HG03175 (cell line): Measurements from ENCODE around the gene IL1R1.
"Not testable (repeated sequence)": the region's sequence is repeated elsewhere in the genome, so short reads cannot be mapped to it uniquely, and the experiment has no call there.

Experiments
- ATAC-seq: cut with Tn5 transposase; IDR thresholded peaks from one replicate; pipeline ENCODE4 v1.9.1; 2021; ENCODE audit warnings: mild to moderate bottlenecking, moderate library complexity; ENCODE audit not compliant: unreplicated experiment

The IL1R1 gene

GRCh38 chr2:102141970-102142828, at the start of gene IL1R1:
Gene IL1R1, plus strand, starts transcription at chr2:102142746. Its CDS starts 14,979 bp downstream, at chr2:102157725.
- ATAC-seq = no peak

- ATAC-seq = no peak
These were observed 48.9 kb upstream of the IL1R1 start for GRCh38 chr2:102093662-102094061.

- ATAC-seq = no peak
These were observed 47.6 kb upstream of the IL1R1 start for GRCh38 chr2:102094917-102095316.

GRCh38 chr2:102096103-102096502, 46.4 kb upstream of the IL1R1 start:
- no peak for ATAC-seq

- ATAC-seq = no peak
These were observed 43.8 kb upstream of the IL1R1 start for GRCh38 chr2:102098756-102099155.

GRCh38 chr2:102099536-102100298, 42.8 kb upstream of the IL1R1 start:
- ATAC-seq = no peak

GRCh38 chr2:102100371-102101096, 42.0 kb upstream of the IL1R1 start:
- ATAC-seq = no peak

- no peak for ATAC-seq
These were observed 41.3 kb upstream of the IL1R1 start for GRCh38 chr2:102101097-102101848.

- ATAC-seq = no peak
These were observed 40.5 kb upstream of the IL1R1 start for GRCh38 chr2:102101849-102102635.

GRCh38 chr2:102102636-102102948, 40.0 kb upstream of the IL1R1 start:
- not testable (repeated sequence) for ATAC-seq

GRCh38 chr2:102103284-102103683, 39.3 kb upstream of the IL1R1 start:
- no peak for ATAC-seq

GRCh38 chr2:102103992-102104871, 38.3 kb upstream of the IL1R1 start:
- ATAC-seq = peak; percentile 74

- no peak for ATAC-seq
These were observed 36.4 kb upstream of the IL1R1 start for GRCh38 chr2:102106133-102106556.

- ATAC-seq = not testable (repeated sequence)
These were observed 35.5 kb upstream of the IL1R1 start for GRCh38 chr2:102106813-102107740.

- peak; percentile 49 for ATAC-seq
These were observed 34.8 kb upstream of the IL1R1 start for GRCh38 chr2:102107741-102108070.

GRCh38 chr2:102109016-102109415, 33.5 kb upstream of the IL1R1 start:
- no peak for ATAC-seq

- no peak for ATAC-seq
These were observed 32.4 kb upstream of the IL1R1 start for GRCh38 chr2:102110171-102110570.
